NT2/D1 (cell line): Measurements from ENCODE around the gene PDK1.

Experiments
- DNase-seq: peaks from one replicate; pipeline ENCODE4 v3.0.0-alpha.2; 2011; ENCODE audit warnings: low read depth, low spot score
- H3K27me3 ChIP-seq: 2 replicates; pipeline ENCODE4 v1.6.0; 2011; ENCODE audit warnings: mild to moderate bottlenecking; ENCODE audit not compliant: insufficient read length, insufficient read depth
- H3K36me3 ChIP-seq: 2 replicates; pipeline ENCODE4 v1.6.1; 2011; ENCODE audit warnings: mild to moderate bottlenecking, low read length, mixed read lengths; ENCODE audit not compliant: insufficient read depth, insufficient read length
- H3K4me1 ChIP-seq: 2 replicates; pipeline ENCODE4 v1.5.1; 2011; ENCODE audit not compliant: insufficient read depth, insufficient read length
- H3K4me3 ChIP-seq: 2 replicates; pipeline ENCODE4 v1.5.1; 2011; ENCODE audit warnings: low read depth; ENCODE audit not compliant: insufficient read length
- H3K9ac ChIP-seq: 2 replicates; pipeline ENCODE4 v1.6.0; 2011; ENCODE audit warnings: low read depth; ENCODE audit not compliant: insufficient read length
- H3K9me3 ChIP-seq: 2 replicates; pipeline ENCODE4 v1.5.1; 2011; ENCODE audit warnings: mild to moderate bottlenecking, low read length; ENCODE audit not compliant: insufficient read depth
- SUZ12 ChIP-seq: IDR thresholded peaks from 2 replicates; pipeline ENCODE4 v1.6.1; 2011; ENCODE audit not compliant: insufficient read length, insufficient read depth; ENCODE audit errors: extremely low read depth
- YY1 ChIP-seq: IDR thresholded peaks from 2 replicates; pipeline ENCODE4 v1.6.1; 2011; ENCODE audit not compliant: insufficient read length, insufficient read depth
- ZNF274 ChIP-seq: IDR thresholded peaks from 2 replicates; pipeline ENCODE4 v1.6.1; 2011; ENCODE audit warnings: mild to moderate bottlenecking, low read depth, low read length

The PDK1 gene

DNA sequence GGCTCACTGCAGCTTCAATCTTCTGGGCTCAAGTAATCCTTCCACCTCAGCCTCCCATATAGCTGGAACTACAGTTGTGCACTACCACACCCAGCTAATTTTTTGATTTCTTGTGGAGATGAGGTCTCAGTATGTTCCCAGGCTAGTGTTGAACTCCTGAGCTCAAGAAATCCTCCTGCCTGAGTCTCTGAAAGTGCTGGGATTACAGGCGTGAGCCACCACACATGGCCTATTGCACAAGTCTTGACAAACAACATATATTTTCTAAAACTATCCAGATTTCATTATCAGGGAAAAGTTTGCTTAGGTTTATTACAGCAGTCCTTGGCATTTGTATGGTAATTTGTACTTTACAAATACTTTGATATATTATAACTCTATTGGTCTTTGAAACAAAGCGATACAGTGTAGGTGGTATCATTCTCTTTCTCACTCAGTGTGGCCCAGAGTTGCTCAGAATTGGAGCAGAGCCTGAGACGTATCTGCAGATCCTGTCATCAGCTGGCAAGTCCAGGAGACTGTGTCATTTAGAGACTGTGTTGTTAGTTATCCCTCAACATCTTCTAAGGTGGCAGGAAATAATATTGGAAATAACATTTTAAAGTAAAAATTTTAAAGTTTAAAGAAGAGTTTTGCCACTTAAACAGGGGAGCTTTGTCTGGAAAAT, 41.4 kb downstream of the PDK1 start:
- Histone ChIP-seq H3K9me3 (no peaks in the 10 kb centered on the region), H3K9ac (no peak overlapping the region), H3K27me3 (no peaks in the 10 kb centered on the region), H3K4me1 (no peaks in the 10 kb centered on the region), H3K4me3 (no peak overlapping the region), H3K36me3 (peaks cover 31% of the 10 kb centered on the region)
- DNase-seq, result no peak
- no peak for TF ChIP-seq YY1
- no peak for TF ChIP-seq SUZ12
- TF ChIP-seq ZNF274, result no peak

GRCh38 chr2:172599947-172600346, 44.1 kb downstream of the PDK1 start:
- Histone ChIP-seq H3K4me1 (no peaks in the 10 kb centered on the region), H3K9me3 (no peaks in the 10 kb centered on the region), H3K36me3 (peaks cover 25% of the 10 kb centered on the region), H3K4me3 (no peak overlapping the region), H3K27me3 (no peaks in the 10 kb centered on the region), H3K9ac (no peak overlapping the region)
- TF ChIP-seq SUZ12 (no peak), YY1 (no peak), ZNF274 (no peak)
- DNase-seq, result no peak

DNA sequence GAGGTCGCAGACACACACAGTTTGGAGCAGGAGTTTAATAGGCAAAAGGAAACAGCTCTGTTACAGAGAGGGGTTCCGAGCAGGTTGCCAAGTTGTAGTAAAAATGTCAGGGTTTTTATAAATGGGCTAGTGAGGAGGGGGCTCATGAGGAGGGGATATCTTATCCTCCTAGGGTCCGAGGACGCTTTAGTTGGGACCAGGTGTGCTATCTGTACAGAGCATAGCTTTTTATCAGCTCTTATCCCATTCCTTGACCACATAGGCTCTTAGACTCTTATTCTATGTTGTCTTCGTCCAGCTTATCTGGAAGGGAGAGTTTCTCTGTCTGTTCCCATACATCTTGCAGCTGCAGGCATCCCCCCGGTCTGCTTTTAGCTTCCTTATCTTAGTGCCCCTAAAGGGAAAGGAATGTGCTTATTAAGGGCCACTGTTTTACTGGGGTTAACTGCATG, 44.7 kb downstream of the PDK1 start:
- no peak overlapping the region for H3K4me3 ChIP-seq
- H3K27me3 ChIP-seq, result no peaks in the 10 kb centered on the region
- H3K36me3 ChIP-seq, result peaks cover 21% of the 10 kb centered on the region
- no peak for DNase-seq
- no peaks in the 10 kb centered on the region for H3K9me3 ChIP-seq
- TF ChIP-seq YY1 (no peak), ZNF274 (no peak)
- H3K4me1 ChIP-seq, result no peaks in the 10 kb centered on the region
- H3K9ac ChIP-seq, result no peak overlapping the region

- Histone ChIP-seq H3K27me3 (no peaks in the 10 kb centered on the region), H3K9me3 (no peaks in the 10 kb centered on the region), H3K4me1 (no peaks in the 10 kb centered on the region), H3K36me3 (peaks cover 7% of the 10 kb centered on the region), H3K9ac (no peak overlapping the region), H3K4me3 (no peak overlapping the region)
- TF ChIP-seq YY1 (no peak), ZNF274 (no peak), SUZ12 (no peak)
- no peak for DNase-seq
Observed at GRCh38 chr2:172606285-172606684, 50.4 kb downstream of the PDK1 start.

DNA sequence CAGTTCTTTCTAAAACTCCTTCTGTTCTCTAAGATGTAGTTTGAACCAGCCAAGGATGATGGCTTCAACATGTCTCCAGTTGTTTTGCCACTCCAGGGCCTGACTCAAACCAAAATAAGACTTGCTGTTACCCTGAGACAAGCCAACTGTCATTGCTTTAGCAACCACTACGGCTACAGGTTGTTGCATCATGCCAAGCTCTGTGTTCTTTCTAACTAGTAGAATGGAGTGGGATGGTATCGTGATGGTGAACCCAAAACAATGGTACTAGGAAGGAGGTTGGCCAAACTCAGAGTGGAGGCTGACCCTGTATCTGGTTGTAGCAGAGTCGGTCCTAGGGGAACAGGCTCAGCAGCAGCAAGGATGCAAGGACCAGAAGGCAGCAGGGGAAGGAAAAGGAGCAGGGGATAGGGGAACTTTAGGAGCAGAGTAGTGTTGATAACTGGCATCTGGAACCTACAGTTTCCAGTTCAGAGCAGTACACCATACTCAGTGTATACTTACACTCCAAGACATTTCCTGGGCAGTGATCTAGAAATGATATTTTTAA, 51.6 kb downstream of the PDK1 start:
- H3K27me3 ChIP-seq, result no peaks in the 10 kb centered on the region
- H3K4me3 ChIP-seq, result no peak overlapping the region
- no peak for DNase-seq
- no peaks in the 10 kb centered on the region for H3K4me1 ChIP-seq
- H3K9me3 ChIP-seq, result no peaks in the 10 kb centered on the region
- H3K36me3 ChIP-seq, result peaks cover 7% of the 10 kb centered on the region
- no peak overlapping the region for H3K9ac ChIP-seq
- TF ChIP-seq SUZ12, result no peak
- TF ChIP-seq ZNF274, result no peak
- TF ChIP-seq YY1, result no peak

- no peak overlapping the region for H3K4me3 ChIP-seq
- H3K9me3 ChIP-seq, result peaks cover 4% of the 10 kb centered on the region; the same call in 1 of the 2 replicates
- H3K36me3 ChIP-seq, result peaks cover 7% of the 10 kb centered on the region
- no peaks in the 10 kb centered on the region for H3K4me1 ChIP-seq
- DNase-seq, result no peak
- no peak overlapping the region for H3K9ac ChIP-seq
- no peaks in the 10 kb centered on the region for H3K27me3 ChIP-seq
- TF ChIP-seq SUZ12, result no peak
- no peak for TF ChIP-seq YY1
- no peak for TF ChIP-seq ZNF274
Observed at GRCh38 chr2:172609488-172609887, 53.6 kb downstream of the PDK1 start.

GRCh38 chr2:172612051-172612450, 56.2 kb downstream of the PDK1 start:
- TF ChIP-seq ZNF274 (no peak), YY1 (no peak), SUZ12 (no peak)
- Histone ChIP-seq H3K36me3 (peaks cover 4% of the 10 kb centered on the region), H3K4me1 (no peaks in the 10 kb centered on the region), H3K4me3 (no peak overlapping the region), H3K9ac (no peak overlapping the region), H3K9me3 (peaks cover 4% of the 10 kb centered on the region; the same call in 1 of the 2 replicates), H3K27me3 (no peaks in the 10 kb centered on the region)
- DNase-seq, result no peak
